RPMI7951 (cell line): ENCODE data around the gene PPARD. TPM values are rescaled to one million over a fixed set of nuclear protein-coding genes. Genes with fewer than 3 reads are reported as not detected.

Experiments used
- DNase-seq: peaks from one replicate; pipeline ENCODE4 v3.0.0-alpha.2; 2012; ENCODE audit warnings: low read depth
- total RNA-seq: library from RNA; depleted of rRNA; stranded (reverse); fragments of >200 nt; shearing (Covaris generic); gene quantifications from 2 replicates; pipeline ENCODE4 v1.2.3, GENCODE V29; 2014

The PPARD gene
- total RNA-seq, 1 experiment from 2014 or later = 9.0 TPM

- no peak for DNase-seq
Measured at GRCh38 chr6:35354361-35355135, 12.2 kb downstream of the PPARD start.

- DNase-seq = no peak
Measured at GRCh38 chr6:35356391-35356790, 14.0 kb downstream of the PPARD start.

- no peak for DNase-seq
Measured at GRCh38 chr6:35357677-35358076, 15.3 kb downstream of the PPARD start.

GRCh38 chr6:35358086-35358485 lies 15.7 kb downstream of the PPARD start:
- peak; percentile 41 for DNase-seq

- no peak for DNase-seq
Measured at GRCh38 chr6:35359346-35359743, 17.0 kb downstream of the PPARD start.

GRCh38 chr6:35359744-35360348 lies 17.5 kb downstream of the PPARD start:
- peak; percentile 99 for DNase-seq

GRCh38 chr6:35360349-35361138 lies 18.2 kb downstream of the PPARD start:
- DNase-seq = peak; percentile 63

- DNase-seq = no peak
Measured at GRCh38 chr6:35362200-35362599, 19.8 kb downstream of the PPARD start.

DNA sequence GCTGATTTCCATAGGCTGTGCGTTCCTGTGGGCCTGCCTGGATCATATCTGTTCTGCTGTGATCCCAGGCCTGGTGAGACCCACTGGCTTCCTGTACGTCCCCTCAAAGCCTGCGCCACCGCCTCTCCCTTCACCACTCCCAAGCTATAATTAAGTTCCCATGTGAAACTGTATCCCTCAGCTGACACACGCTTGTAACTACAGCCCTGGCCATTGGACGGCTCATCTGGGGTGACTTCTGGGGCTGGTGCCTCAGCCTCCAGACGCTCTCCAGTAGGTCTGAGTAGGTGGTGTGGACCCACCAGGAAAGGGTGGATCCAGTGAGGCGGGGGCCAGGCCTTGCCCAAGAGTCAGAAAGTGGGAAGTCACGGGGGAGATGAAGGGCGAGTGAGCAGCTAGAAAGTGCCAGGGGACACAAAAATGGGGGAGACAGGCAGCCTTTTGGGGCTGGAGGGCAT lies 21.0 kb downstream of the PPARD start:
- DNase-seq = no peak

GRCh38 chr6:35365594-35366203 lies 23.3 kb downstream of the PPARD start:
- DNase-seq = no peak

DNA sequence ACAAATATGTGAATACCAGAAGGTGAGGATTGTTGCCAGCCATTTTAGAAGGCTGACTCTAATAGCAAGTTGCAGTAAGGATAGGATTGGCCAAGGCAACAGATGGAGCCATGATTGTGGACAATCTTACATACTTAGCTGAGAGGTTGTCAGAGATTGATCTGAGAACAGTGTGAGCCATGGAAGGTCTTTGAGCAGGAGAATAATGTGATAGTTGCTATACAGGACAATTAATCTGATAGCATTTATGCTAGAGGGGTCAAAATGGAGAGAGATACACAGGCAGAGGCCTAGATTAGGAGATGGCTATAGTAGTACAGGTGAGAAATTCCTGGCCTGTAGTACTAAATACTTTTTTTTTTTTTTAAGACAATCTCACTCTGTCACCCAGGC lies 23.8 kb downstream of the PPARD start:
- DNase-seq = no peak

DNA sequence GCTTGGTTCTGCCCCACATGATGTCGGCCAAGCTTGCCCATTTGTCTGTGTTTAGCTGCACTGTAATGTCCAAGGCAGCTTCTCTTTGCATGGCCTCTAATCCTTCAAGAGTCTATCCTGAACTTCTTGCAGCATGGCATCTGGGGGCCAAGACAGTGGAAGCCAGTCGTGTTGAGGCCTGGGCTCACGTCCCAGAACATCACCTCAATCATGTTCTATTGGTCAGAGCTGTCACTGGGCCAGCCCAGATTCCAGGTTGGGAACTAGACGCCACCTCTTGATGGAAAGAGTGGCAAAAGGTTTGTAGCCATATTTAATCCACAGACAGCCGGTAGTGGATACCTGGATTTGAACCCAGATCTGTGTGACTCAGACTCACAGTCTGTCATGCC lies 25.3 kb downstream of the PPARD start:
- DNase-seq = no peak

- peak; percentile 94 for DNase-seq
Measured at GRCh38 chr6:35368038-35368887, 25.9 kb downstream of the PPARD start.

GRCh38 chr6:35370124-35370741 lies 27.9 kb downstream of the PPARD start:
- peak; percentile 99 for DNase-seq

GRCh38 chr6:35370785-35371493 lies 28.6 kb downstream of the PPARD start:
- DNase-seq = no peak

DNA sequence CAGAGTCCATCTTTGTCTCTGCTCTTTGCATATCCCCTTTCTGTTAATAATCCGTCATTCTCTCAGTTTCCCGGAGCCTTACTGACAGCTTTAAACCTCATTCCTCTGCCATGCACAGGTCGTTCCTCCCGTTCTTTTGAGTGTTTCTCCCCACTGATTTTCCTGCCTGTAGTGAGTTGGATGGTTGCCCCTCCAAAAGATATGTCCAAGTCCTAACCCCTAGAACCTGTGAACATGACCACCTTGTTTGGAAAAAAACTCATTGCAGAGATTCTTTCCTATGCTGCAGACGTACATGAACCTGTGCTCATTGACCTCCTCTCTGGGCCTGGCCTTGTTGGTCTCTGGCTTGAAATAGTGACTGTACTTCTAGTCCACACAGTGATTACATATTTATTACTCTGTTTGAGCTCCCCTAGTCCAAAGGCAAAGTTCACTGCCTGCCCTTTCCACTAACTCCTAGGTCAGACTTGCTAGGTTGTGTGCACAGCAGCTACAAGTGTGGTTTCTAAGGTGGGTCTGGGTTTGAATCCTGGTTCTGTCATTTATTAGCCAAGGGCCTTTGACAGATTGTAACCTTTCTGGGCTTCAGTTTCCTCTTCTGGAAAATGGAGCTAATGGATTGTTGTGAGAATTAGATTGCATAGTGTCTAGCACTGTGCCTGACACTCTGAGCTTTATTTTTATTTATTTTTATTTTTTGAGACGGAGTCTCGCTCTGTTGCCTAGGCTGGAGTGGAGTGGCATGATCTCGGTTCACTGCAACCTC lies 29.3 kb downstream of the PPARD start:
- no peak for DNase-seq

- DNase-seq = no peak
Measured at GRCh38 chr6:35372633-35373032, 30.3 kb downstream of the PPARD start.

GRCh38 chr6:35376281-35376680 lies 33.9 kb downstream of the PPARD start:
- no peak for DNase-seq

DNA sequence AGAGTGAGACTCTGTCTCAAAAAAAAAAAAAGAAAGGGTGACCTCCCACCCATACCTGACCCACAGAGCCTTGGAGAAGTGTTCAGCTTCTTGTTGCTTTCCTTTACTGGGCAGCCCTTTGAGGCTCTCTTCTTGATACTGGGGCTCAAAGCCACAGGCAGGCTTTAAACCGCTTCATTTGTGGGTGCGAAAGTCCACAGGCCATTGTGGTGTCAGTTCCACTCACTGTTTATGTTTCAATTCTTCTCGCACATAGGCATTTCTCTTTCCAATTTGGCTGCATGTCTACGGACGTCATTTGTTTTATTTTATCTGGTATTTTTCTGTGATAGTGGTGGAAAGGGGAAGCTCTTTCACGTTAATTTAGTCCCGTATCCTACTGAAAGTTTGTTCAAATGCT lies 34.6 kb downstream of the PPARD start:
- DNase-seq = no peak
